SK-N-SH treated with all-trans-retinoic acid at 6 μM for 48 hours (cell line): ENCODE measurements around the gene SCYL1.

Source experiments
- ARNTL ChIP-seq: fragments of 450-650 bp; formaldehyde crosslinking; IDR thresholded peaks from 2 replicates; pipeline ENCODE4 v1.5.0; 2020; ENCODE audit warnings: low read depth, mild to moderate bottlenecking, moderate library complexity, borderline replicate concordance
- GLIS3 ChIP-seq: fragments of 250-450 bp; sonication (Bioruptor Pico); IDR thresholded peaks from 2 replicates; pipeline ENCODE4 v1.5.0; 2020; ENCODE audit warnings: mild to moderate bottlenecking, moderate library complexity
- OSR1 ChIP-seq: fragments of 250-450 bp; sonication (Bioruptor Pico); IDR thresholded peaks from 2 replicates; pipeline ENCODE4 v1.8.0; 2022; ENCODE audit warnings: moderate library complexity, mild to moderate bottlenecking, inconsistent platforms
- SNAI2 ChIP-seq: fragments of 250-450 bp; sonication (Bioruptor Pico); IDR thresholded peaks from 2 replicates; pipeline ENCODE4 v1.5.0; 2020; ENCODE audit warnings: mild to moderate bottlenecking, moderate library complexity
- TCF4 ChIP-seq: fragments of 250-450 bp; sonication (Bioruptor Pico); IDR thresholded peaks from 2 replicates; pipeline ENCODE4 v1.8.0; 2021; ENCODE audit warnings: mild to moderate bottlenecking, moderate library complexity, borderline replicate concordance
- ZC3H10 ChIP-seq: fragments of 250-450 bp; sonication (Bioruptor Pico); IDR thresholded peaks from 2 replicates; pipeline ENCODE4 v1.5.1; 2021; ENCODE audit warnings: mild to moderate bottlenecking, moderate library complexity
- ZFP3 ChIP-seq: fragments of 250-450 bp; sonication (Bioruptor Pico); IDR thresholded peaks from 2 replicates; pipeline ENCODE4 v1.5.0; 2020; ENCODE audit warnings: mild to moderate bottlenecking, moderate library complexity
- ZFP30 ChIP-seq: fragments of 450-650 bp; formaldehyde crosslinking; IDR thresholded peaks from 2 replicates; pipeline ENCODE4 v1.5.0; 2022; ENCODE audit warnings: mild to moderate bottlenecking, moderate library complexity
- ZNF565 ChIP-seq: fragments of 450-650 bp; formaldehyde crosslinking; conservative IDR thresholded peaks from 2 replicates; pipeline ENCODE4 v1.5.0; 2020; ENCODE audit warnings: low read depth, mild to moderate bottlenecking, moderate library complexity
- ZNF8 ChIP-seq: fragments of 450-650 bp; formaldehyde crosslinking; IDR thresholded peaks from 2 replicates; pipeline ENCODE4 v1.5.0; 2020; ENCODE audit warnings: mild to moderate bottlenecking, moderate library complexity
- TF ChIP-seq, protein P1 (sequence below): fragments of 250-450 bp; sonication (Bioruptor Pico); IDR thresholded peaks from 2 replicates; pipeline ENCODE4 v1.8.0; 2020; ENCODE audit warnings: mild to moderate bottlenecking, moderate library complexity, borderline replicate concordance
- TF ChIP-seq, protein P2 (sequence below): fragments of 250-450 bp; sonication (Bioruptor Pico); IDR thresholded peaks from 2 replicates; pipeline ENCODE4 v1.8.0; 2021; ENCODE audit warnings: low read depth, mild to moderate bottlenecking, moderate library complexity, borderline replicate concordance
- TF ChIP-seq, protein P3 (sequence below): fragments of 250-450 bp; sonication (Bioruptor Pico); IDR thresholded peaks from 2 replicates; pipeline ENCODE4 v1.5.1; 2020; ENCODE audit warnings: low read depth, mild to moderate bottlenecking, moderate library complexity
- TF ChIP-seq, protein P4 (sequence below): fragments of 250-450 bp; sonication (Bioruptor Pico); IDR thresholded peaks from 2 replicates; pipeline ENCODE4 v1.5.1; 2021; ENCODE audit warnings: mild to moderate bottlenecking, moderate library complexity

DNA sequence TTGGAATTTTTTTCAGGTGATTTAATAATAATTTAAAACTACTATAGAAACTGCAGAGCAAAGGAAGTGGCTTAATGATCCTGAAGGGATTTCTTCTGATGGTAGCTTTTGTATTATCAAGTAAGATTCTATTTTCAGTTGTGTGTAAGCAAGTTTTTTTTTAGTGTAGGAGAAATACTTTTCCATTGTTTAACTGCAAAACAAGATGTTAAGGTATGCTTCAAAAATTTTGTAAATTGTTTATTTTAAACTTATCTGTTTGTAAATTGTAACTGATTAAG, 22.7 kb upstream of the SCYL1 start:
- TF ChIP-seq ZFP3 (CRISPR knock-in tag): no peak
- TF ChIP-seq ZFP30: no peak
- TF ChIP-seq ARNTL (CRISPR knock-in tag): no peak
- no peak for TF ChIP-seq OSR1 (CRISPR knock-in tag)
- TF ChIP-seq ZC3H10 (CRISPR knock-in tag): no peak; the same call in 1 of the 2 replicates
- no peak for TF ChIP-seq ZNF565 (CRISPR knock-in tag)
- no peak for TF ChIP-seq SNAI2 (CRISPR knock-in tag)
- TF ChIP-seq ZNF8 (CRISPR knock-in tag): no peak
- no peak for TF ChIP-seq GLIS3 (CRISPR knock-in tag)
- TF ChIP-seq, protein P1, sequence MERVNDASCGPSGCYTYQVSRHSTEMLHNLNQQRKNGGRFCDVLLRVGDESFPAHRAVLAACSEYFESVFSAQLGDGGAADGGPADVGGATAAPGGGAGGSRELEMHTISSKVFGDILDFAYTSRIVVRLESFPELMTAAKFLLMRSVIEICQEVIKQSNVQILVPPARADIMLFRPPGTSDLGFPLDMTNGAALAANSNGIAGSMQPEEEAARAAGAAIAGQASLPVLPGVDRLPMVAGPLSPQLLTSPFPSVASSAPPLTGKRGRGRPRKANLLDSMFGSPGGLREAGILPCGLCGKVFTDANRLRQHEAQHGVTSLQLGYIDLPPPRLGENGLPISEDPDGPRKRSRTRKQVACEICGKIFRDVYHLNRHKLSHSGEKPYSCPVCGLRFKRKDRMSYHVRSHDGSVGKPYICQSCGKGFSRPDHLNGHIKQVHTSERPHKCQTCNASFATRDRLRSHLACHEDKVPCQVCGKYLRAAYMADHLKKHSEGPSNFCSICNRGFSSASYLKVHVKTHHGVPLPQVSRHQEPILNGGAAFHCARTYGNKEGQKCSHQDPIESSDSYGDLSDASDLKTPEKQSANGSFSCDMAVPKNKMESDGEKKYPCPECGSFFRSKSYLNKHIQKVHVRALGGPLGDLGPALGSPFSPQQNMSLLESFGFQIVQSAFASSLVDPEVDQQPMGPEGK (CRISPR knock-in tag): no peak; the same call in 1 of the 2 replicates
- TF ChIP-seq, protein P2, sequence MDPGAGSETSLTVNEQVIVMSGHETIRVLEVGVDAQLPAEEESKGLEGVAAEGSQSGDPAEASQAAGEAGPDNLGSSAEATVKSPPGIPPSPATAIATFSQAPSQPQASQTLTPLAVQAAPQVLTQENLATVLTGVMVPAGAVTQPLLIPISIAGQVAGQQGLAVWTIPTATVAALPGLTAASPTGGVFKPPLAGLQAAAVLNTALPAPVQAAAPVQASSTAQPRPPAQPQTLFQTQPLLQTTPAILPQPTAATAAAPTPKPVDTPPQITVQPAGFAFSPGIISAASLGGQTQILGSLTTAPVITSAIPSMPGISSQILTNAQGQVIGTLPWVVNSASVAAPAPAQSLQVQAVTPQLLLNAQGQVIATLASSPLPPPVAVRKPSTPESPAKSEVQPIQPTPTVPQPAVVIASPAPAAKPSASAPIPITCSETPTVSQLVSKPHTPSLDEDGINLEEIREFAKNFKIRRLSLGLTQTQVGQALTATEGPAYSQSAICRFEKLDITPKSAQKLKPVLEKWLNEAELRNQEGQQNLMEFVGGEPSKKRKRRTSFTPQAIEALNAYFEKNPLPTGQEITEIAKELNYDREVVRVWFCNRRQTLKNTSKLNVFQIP (CRISPR knock-in tag): no peak; the same call in 1 of the 2 replicates
- TF ChIP-seq, protein P3, sequence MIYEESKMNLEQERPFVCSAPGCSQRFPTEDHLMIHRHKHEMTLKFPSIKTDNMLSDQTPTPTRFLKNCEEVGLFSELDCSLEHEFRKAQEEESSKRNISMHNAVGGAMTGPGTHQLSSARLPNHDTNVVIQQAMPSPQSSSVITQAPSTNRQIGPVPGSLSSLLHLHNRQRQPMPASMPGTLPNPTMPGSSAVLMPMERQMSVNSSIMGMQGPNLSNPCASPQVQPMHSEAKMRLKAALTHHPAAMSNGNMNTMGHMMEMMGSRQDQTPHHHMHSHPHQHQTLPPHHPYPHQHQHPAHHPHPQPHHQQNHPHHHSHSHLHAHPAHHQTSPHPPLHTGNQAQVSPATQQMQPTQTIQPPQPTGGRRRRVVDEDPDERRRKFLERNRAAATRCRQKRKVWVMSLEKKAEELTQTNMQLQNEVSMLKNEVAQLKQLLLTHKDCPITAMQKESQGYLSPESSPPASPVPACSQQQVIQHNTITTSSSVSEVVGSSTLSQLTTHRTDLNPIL (CRISPR knock-in tag): no peak
- TF ChIP-seq, protein P4, sequence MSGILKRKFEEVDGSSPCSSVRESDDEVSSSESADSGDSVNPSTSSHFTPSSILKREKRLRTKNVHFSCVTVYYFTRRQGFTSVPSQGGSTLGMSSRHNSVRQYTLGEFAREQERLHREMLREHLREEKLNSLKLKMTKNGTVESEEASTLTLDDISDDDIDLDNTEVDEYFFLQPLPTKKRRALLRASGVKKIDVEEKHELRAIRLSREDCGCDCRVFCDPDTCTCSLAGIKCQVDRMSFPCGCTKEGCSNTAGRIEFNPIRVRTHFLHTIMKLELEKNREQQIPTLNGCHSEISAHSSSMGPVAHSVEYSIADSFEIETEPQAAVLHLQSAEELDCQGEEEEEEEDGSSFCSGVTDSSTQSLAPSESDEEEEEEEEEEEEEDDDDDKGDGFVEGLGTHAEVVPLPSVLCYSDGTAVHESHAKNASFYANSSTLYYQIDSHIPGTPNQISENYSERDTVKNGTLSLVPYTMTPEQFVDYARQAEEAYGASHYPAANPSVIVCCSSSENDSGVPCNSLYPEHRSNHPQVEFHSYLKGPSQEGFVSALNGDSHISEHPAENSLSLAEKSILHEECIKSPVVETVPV (CRISPR knock-in tag): no peak
- TF ChIP-seq TCF4 (CRISPR knock-in tag): no peak
